ENCODE data around the gene DMBT1. TPM values are rescaled to one million over a fixed set of nuclear protein-coding genes. Genes with fewer than 3 reads are reported as not detected.

The DMBT1 gene
- total and polyA plus RNA-seq, 4 donors, result 0.03 TPM; not detected in 3

GRCh38 chr10:122672655-122673054 lies 112.1 kb downstream of the DMBT1 start:
- Histone ChIP-seq H3K27me3 (ENCODE audit: control insufficient read depth in 4 of 4, insufficient read depth in 4 of 4, low read length in 3 of 4) (no peaks in the 10 kb centered on the region), H3K9me3 (ENCODE audit: control insufficient read depth in 4 of 4, low read length in 3 of 4) (no peaks in the 10 kb centered on the region), H3K4me1 (ENCODE audit: control insufficient read depth in 4 of 4, insufficient read depth in 4 of 4, low read length in 3 of 4) (no peaks in the 10 kb centered on the region), H3K36me3 (ENCODE audit: control insufficient read depth in 4 of 4, insufficient read depth in 3 of 4, low read depth in 1 of 4, low read length in 3 of 4) (no peaks in the 10 kb centered on the region), H3K27ac (ENCODE audit: low read depth in 1 of 2, low read length in 2 of 2) (no peak overlapping the region), H3K9ac (ENCODE audit: low read depth in 1 of 2, low read length in 2 of 2) (no peak overlapping the region), H3K4me3 (ENCODE audit: low read depth in 1 of 3, low read length in 3 of 3) (no peak overlapping the region)
- 85% methylated on average over 4 of the region's 4 CpGs for WGBS
- no peak for DNase-seq (ENCODE audit: low spot score)
- TF ChIP-seq FOXA1 (IDR thresholded peaks at IDR 0.05), result no peak
- no peak for TF ChIP-seq RAD21 (IDR thresholded peaks at IDR 0.05)
- TF ChIP-seq HNF4A (conservative IDR thresholded peaks at IDR 0.05), result no peak
- TF ChIP-seq SP1 (IDR thresholded peaks at IDR 0.05), result no peak
- TF ChIP-seq GABPA (IDR thresholded peaks at IDR 0.05 in 1 of 2, conservative IDR thresholded peaks at IDR 0.05 in 1 of 2), result no peak
- TF ChIP-seq, protein P1, sequence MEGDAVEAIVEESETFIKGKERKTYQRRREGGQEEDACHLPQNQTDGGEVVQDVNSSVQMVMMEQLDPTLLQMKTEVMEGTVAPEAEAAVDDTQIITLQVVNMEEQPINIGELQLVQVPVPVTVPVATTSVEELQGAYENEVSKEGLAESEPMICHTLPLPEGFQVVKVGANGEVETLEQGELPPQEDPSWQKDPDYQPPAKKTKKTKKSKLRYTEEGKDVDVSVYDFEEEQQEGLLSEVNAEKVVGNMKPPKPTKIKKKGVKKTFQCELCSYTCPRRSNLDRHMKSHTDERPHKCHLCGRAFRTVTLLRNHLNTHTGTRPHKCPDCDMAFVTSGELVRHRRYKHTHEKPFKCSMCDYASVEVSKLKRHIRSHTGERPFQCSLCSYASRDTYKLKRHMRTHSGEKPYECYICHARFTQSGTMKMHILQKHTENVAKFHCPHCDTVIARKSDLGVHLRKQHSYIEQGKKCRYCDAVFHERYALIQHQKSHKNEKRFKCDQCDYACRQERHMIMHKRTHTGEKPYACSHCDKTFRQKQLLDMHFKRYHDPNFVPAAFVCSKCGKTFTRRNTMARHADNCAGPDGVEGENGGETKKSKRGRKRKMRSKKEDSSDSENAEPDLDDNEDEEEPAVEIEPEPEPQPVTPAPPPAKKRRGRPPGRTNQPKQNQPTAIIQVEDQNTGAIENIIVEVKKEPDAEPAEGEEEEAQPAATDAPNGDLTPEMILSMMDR (IDR thresholded peaks at IDR 0.05; ENCODE audit: low read depth, low read length, missing input control), result no peak
- TF ChIP-seq EGR1 (IDR thresholded peaks at IDR 0.05; ENCODE audit: low read depth in 2 of 2), result no peak
- no peak for TF ChIP-seq MAX (IDR thresholded peaks at IDR 0.05)
- no peak for TF ChIP-seq TAF1 (conservative IDR thresholded peaks at IDR 0.05)
- TF ChIP-seq HNF4G (IDR thresholded peaks at IDR 0.05), result no peak
- TF ChIP-seq JUND (IDR thresholded peaks at IDR 0.05), result no peak
- no peak for TF ChIP-seq YY1 (IDR thresholded peaks at IDR 0.05)
- TF ChIP-seq, protein P2, sequence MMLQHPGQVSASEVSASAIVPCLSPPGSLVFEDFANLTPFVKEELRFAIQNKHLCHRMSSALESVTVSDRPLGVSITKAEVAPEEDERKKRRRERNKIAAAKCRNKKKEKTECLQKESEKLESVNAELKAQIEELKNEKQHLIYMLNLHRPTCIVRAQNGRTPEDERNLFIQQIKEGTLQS (IDR thresholded peaks at IDR 0.05), result no peak
- no peak for TF ChIP-seq FOXA2 (IDR thresholded peaks at IDR 0.05)

DNA sequence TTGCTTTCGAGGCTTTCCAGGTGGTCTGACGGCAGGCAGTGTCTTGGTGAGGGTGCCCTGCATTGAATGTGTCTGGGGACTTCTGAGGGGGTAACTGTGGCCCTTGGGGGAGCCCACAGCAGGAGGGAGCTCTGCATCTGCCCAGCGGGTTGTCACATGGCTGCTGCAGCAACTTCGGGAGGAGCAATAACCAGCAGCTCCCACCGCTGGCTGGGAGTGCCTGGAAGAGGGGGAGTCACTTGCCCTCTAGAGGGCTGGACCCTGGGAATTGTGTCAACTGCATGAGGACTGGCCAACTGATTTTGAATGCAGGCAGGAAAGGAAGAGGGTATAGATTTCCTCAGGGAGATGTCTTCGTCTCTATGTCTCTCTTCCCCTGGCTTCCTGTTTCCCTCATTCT lies 112.7 kb downstream of the DMBT1 start:
- Histone ChIP-seq H3K9ac (ENCODE audit: low read depth in 1 of 2, low read length in 2 of 2) (no peak overlapping the region), H3K27me3 (ENCODE audit: control insufficient read depth in 4 of 4, insufficient read depth in 4 of 4, low read length in 3 of 4) (peaks cover 0 to 2% (median 0%) of the 10 kb centered on the region in 4 donors), H3K9me3 (ENCODE audit: control insufficient read depth in 4 of 4, low read length in 3 of 4) (no peaks in the 10 kb centered on the region), H3K4me1 (ENCODE audit: control insufficient read depth in 4 of 4, insufficient read depth in 4 of 4, low read length in 3 of 4) (no peaks in the 10 kb centered on the region), H3K4me3 (ENCODE audit: low read depth in 1 of 3, low read length in 3 of 3) (no peak overlapping the region), H3K36me3 (ENCODE audit: control insufficient read depth in 4 of 4, insufficient read depth in 3 of 4, low read depth in 1 of 4, low read length in 3 of 4) (no peaks in the 10 kb centered on the region), H3K27ac (ENCODE audit: low read depth in 1 of 2, low read length in 2 of 2) (no peak overlapping the region)
- 60% methylated on average over 6 of the region's 6 CpGs for WGBS
- no peak for TF ChIP-seq YY1 (IDR thresholded peaks at IDR 0.05)
- TF ChIP-seq, protein P3, sequence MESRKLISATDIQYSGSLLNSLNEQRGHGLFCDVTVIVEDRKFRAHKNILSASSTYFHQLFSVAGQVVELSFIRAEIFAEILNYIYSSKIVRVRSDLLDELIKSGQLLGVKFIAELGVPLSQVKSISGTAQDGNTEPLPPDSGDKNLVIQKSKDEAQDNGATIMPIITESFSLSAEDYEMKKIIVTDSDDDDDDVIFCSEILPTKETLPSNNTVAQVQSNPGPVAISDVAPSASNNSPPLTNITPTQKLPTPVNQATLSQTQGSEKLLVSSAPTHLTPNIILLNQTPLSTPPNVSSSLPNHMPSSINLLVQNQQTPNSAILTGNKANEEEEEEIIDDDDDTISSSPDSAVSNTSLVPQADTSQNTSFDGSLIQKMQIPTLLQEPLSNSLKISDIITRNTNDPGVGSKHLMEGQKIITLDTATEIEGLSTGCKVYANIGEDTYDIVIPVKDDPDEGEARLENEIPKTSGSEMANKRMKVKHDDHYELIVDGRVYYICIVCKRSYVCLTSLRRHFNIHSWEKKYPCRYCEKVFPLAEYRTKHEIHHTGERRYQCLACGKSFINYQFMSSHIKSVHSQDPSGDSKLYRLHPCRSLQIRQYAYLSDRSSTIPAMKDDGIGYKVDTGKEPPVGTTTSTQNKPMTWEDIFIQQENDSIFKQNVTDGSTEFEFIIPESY (IDR thresholded peaks at IDR 0.05), result no peak
- no peak for TF ChIP-seq HNF4A (conservative IDR thresholded peaks at IDR 0.05)
- TF ChIP-seq RAD21 (IDR thresholded peaks at IDR 0.05), result no peak
- TF ChIP-seq REST (IDR thresholded peaks at IDR 0.05), result no peak
- TF ChIP-seq MAX (IDR thresholded peaks at IDR 0.05), result no peak
- TF ChIP-seq RXRA (IDR thresholded peaks at IDR 0.05), result no peak
- TF ChIP-seq GABPA (IDR thresholded peaks at IDR 0.05 in 1 of 2, conservative IDR thresholded peaks at IDR 0.05 in 1 of 2), result no peak
- TF ChIP-seq, protein P1 (IDR thresholded peaks at IDR 0.05; ENCODE audit: low read depth, low read length, missing input control), result no peak
- no peak for TF ChIP-seq NR2F2 (IDR thresholded peaks at IDR 0.05)
- TF ChIP-seq EGR1 (IDR thresholded peaks at IDR 0.05; ENCODE audit: low read depth in 2 of 2), result no peak
- TF ChIP-seq HNF4G (IDR thresholded peaks at IDR 0.05), result no peak
- no peak for DNase-seq (ENCODE audit: low spot score)

Measured in liver (tissue), 9 donors.